GM12865 (cell line): ENCODE measurements around the gene DMKN.

Experiments used
- DNase-seq: peaks from one replicate; pipeline ENCODE4 v3.0.0; 2010; ENCODE audit warnings: low read depth
- H3K4me3 ChIP-seq: 2 replicates; pipeline ENCODE4 v1.5.1; 2011; ENCODE audit warnings: mild to moderate bottlenecking, low read depth, low read length, control low read depth
- CTCF ChIP-seq: IDR thresholded peaks from 2 replicates; pipeline ENCODE4 v1.5.1; 2011; ENCODE audit warnings: low read length, control low read depth, low read depth, inconsistent platforms; ENCODE audit not compliant: insufficient read depth; ENCODE audit errors: missing control alignments

DMKN gene

GRCh38 chr19:35512831-35513627 lies 420 bp downstream of the DMKN start:
- TF ChIP-seq CTCF, result no peak
- no peak for DNase-seq
- H3K4me3 ChIP-seq, result no peak overlapping the region

- no peak for DNase-seq
- TF ChIP-seq CTCF, result no peak
- no peak overlapping the region for H3K4me3 ChIP-seq
Measured at GRCh38 chr19:35511337-35511736, 2.1 kb downstream of the DMKN start.

GRCh38 chr19:35510626-35510964 lies 2.9 kb downstream of the DMKN start:
- no peak for TF ChIP-seq CTCF
- DNase-seq, result no peak
- H3K4me3 ChIP-seq, result no peak overlapping the region

- DNase-seq, result peak; percentile 75
- TF ChIP-seq CTCF, result peak; percentile 93
- H3K4me3 ChIP-seq, result peak overlapping the region; percentile 56
Measured at GRCh38 chr19:35509861-35510625, 3.4 kb downstream of the DMKN start.

GRCh38 chr19:35509018-35509652 lies 4.3 kb downstream of the DMKN start:
- peak; percentile 76 for DNase-seq
- TF ChIP-seq CTCF, result no peak
- H3K4me3 ChIP-seq, result peak overlapping the region; percentile 56

GRCh38 chr19:35508129-35508528 lies 5.3 kb downstream of the DMKN start:
- no peak overlapping the region for H3K4me3 ChIP-seq
- no peak for TF ChIP-seq CTCF
- no peak for DNase-seq
